Stimulated activated CD8-positive, alpha-beta memory T cell treated with anti-CD3 and anti-CD28 coated beads, Interleukin-4, amount 100 ng/mL, for 4 hours (primary cell): ENCODE data around the gene PAQR9.

Experiments
- DNase-seq, 2 donors: peaks; one replicate each; pipeline ENCODE4 v3.0.0-alpha.2; 2020; ENCODE audit warnings: low read depth in 2 of 2, low spot score in 1 of 2

The PAQR9 gene

GRCh38 chr3:142952272-142953193, 10.9 kb downstream of the PAQR9 start:
- no peak for DNase-seq

- no peak for DNase-seq
Observed at GRCh38 chr3:142951794-142952193, 11.7 kb downstream of the PAQR9 start.

- no peak for DNase-seq
Observed at GRCh38 chr3:142950972-142951371, 12.5 kb downstream of the PAQR9 start.

GRCh38 chr3:142947799-142948575, 15.5 kb downstream of the PAQR9 start:
- DNase-seq: no peak

- no peak for DNase-seq
Observed at GRCh38 chr3:142947352-142947751, 16.1 kb downstream of the PAQR9 start.

GRCh38 chr3:142946861-142947260, 16.6 kb downstream of the PAQR9 start:
- no peak for DNase-seq

- no peak for DNase-seq
Observed at GRCh38 chr3:142945023-142945422, 18.5 kb downstream of the PAQR9 start.

GRCh38 chr3:142944342-142944741, 19.1 kb downstream of the PAQR9 start:
- no peak for DNase-seq

GRCh38 chr3:142943870-142944269, 19.6 kb downstream of the PAQR9 start:
- no peak for DNase-seq

- DNase-seq: no peak
Observed at GRCh38 chr3:142943349-142943748, 20.1 kb downstream of the PAQR9 start.

- no peak for DNase-seq
Observed at GRCh38 chr3:142941373-142942123, 21.9 kb downstream of the PAQR9 start.

GRCh38 chr3:142940472-142940871, 23.0 kb downstream of the PAQR9 start:
- DNase-seq: no peak

- DNase-seq: no peak
Observed at GRCh38 chr3:142940000-142940399, 23.5 kb downstream of the PAQR9 start.

- DNase-seq: no peak
Observed at GRCh38 chr3:142935963-142936362, 27.5 kb downstream of the PAQR9 start.

- DNase-seq: no peak
Observed at GRCh38 chr3:142934887-142935269, 28.6 kb downstream of the PAQR9 start.

- no peak for DNase-seq
Observed at GRCh38 chr3:142934128-142934886, 29.2 kb downstream of the PAQR9 start.

GRCh38 chr3:142931222-142931621, 32.3 kb downstream of the PAQR9 start:
- no peak for DNase-seq

- no peak for DNase-seq
Observed at GRCh38 chr3:142930463-142930862, 33.0 kb downstream of the PAQR9 start.

- DNase-seq: no peak
Observed at GRCh38 chr3:142929890-142930289, 33.6 kb downstream of the PAQR9 start.

GRCh38 chr3:142929109-142929508, 34.4 kb downstream of the PAQR9 start:
- DNase-seq: no peak
